Ishikawa (cell line): ENCODE results near the gene CFAP300.

Source experiments
- CEBPB ChIP-seq: IDR thresholded peaks from 2 replicates; pipeline ENCODE4 v1.6.1; 2012
- CREB1 ChIP-seq: IDR thresholded peaks from 2 replicates; pipeline ENCODE4 v1.6.1; 2012; ENCODE audit warnings: low read depth
- EGR1 ChIP-seq: IDR thresholded peaks from 2 replicates; pipeline ENCODE4 v1.6.1; 2012
- EP300 ChIP-seq: IDR thresholded peaks from 2 replicates; pipeline ENCODE4 v1.6.1; 2012; ENCODE audit warnings: borderline replicate concordance
- FOXM1 ChIP-seq: IDR thresholded peaks from 2 replicates; pipeline ENCODE4 v1.6.1; 2012; ENCODE audit warnings: low read depth, borderline replicate concordance
- NFIC ChIP-seq: IDR thresholded peaks from 2 replicates; pipeline ENCODE4 v1.6.1; 2012
- RAD21 ChIP-seq: IDR thresholded peaks from 2 replicates; pipeline ENCODE4 v1.6.1; 2012; ENCODE audit warnings: low read depth
- TAF1 ChIP-seq: IDR thresholded peaks from 2 replicates; pipeline ENCODE4 v1.6.1; 2012; ENCODE audit warnings: low read depth, mild to moderate bottlenecking
- TCF12 ChIP-seq: IDR thresholded peaks from 2 replicates; pipeline ENCODE4 v1.6.1; 2012; ENCODE audit warnings: low read depth
- TEAD4 ChIP-seq: IDR thresholded peaks from 2 replicates; pipeline ENCODE4 v1.6.1; 2012
- YY1 ChIP-seq: IDR thresholded peaks from 2 replicates; pipeline ENCODE4 v1.6.1; 2012; ENCODE audit warnings: low read depth
- ZBTB7A ChIP-seq: IDR thresholded peaks from 2 replicates; pipeline ENCODE4 v1.6.1; 2012; ENCODE audit warnings: low read depth
- TF ChIP-seq, protein P1 (sequence below): IDR thresholded peaks from 2 replicates; pipeline ENCODE4 v1.6.1; 2012
- TF ChIP-seq, protein P2 (sequence below): IDR thresholded peaks from 2 replicates; pipeline ENCODE4 v1.6.1; 2012; ENCODE audit warnings: low read depth, mild to moderate bottlenecking
- TF ChIP-seq, protein P3 (sequence below): IDR thresholded peaks from 2 replicates; pipeline ENCODE4 v1.6.1; 2012

Gene CFAP300

DNA sequence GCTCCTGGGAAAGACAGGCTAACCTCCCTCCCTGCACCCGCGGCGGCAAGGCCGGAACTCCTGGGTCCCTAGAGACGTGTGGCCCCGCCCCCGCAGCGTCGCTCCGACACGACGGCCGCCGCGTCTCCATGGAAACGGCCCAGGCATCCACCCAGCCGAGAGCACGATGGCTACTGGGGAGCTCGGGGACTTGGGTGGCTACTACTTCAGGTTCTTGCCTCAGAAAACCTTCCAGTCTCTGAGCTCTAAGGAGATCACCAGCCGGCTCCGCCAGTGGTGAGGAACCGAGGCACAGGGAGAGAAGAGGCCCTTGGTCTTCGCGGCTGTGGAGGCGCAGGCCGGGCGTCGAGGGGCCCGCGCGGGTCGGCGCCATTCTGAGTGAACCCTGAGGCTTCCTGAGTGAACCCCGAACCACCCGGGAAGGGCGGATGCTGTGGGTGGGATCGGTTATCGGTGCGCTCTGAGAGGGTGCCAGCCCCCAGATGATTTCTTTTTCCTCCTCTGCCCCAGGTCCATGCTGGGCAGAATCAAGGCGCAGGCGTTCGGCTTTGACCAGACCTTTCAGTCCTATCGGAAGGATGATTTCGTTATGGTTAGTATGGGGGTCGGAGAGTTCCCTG lies at the start of gene CFAP300:
TSS of gene CFAP300 (plus strand) at position 133 of the 620 bp plus-strand sequence. CDS start at position 167, 34 bp downstream.
- TF ChIP-seq TEAD4 (no peak), TCF12 (no peak), ZBTB7A (no peak), CREB1 (no peak; the same call in 1 of the 2 replicates), TAF1 (no peak), RAD21 (no peak), YY1 (0 out of 2 replicates have a peak, but pooled peaks have one; percentile 27), NFIC (no peak), CEBPB (no peak), EGR1 (peak; percentile 52; the same call in 1 of the 2 replicates)
- TF ChIP-seq, protein P1, sequence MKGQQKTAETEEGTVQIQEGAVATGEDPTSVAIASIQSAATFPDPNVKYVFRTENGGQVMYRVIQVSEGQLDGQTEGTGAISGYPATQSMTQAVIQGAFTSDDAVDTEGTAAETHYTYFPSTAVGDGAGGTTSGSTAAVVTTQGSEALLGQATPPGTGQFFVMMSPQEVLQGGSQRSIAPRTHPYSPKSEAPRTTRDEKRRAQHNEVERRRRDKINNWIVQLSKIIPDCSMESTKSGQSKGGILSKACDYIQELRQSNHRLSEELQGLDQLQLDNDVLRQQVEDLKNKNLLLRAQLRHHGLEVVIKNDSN: no peak
- TF ChIP-seq, protein P2, sequence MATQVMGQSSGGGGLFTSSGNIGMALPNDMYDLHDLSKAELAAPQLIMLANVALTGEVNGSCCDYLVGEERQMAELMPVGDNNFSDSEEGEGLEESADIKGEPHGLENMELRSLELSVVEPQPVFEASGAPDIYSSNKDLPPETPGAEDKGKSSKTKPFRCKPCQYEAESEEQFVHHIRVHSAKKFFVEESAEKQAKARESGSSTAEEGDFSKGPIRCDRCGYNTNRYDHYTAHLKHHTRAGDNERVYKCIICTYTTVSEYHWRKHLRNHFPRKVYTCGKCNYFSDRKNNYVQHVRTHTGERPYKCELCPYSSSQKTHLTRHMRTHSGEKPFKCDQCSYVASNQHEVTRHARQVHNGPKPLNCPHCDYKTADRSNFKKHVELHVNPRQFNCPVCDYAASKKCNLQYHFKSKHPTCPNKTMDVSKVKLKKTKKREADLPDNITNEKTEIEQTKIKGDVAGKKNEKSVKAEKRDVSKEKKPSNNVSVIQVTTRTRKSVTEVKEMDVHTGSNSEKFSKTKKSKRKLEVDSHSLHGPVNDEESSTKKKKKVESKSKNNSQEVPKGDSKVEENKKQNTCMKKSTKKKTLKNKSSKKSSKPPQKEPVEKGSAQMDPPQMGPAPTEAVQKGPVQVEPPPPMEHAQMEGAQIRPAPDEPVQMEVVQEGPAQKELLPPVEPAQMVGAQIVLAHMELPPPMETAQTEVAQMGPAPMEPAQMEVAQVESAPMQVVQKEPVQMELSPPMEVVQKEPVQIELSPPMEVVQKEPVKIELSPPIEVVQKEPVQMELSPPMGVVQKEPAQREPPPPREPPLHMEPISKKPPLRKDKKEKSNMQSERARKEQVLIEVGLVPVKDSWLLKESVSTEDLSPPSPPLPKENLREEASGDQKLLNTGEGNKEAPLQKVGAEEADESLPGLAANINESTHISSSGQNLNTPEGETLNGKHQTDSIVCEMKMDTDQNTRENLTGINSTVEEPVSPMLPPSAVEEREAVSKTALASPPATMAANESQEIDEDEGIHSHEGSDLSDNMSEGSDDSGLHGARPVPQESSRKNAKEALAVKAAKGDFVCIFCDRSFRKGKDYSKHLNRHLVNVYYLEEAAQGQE: no peak
- TF ChIP-seq, protein P3, sequence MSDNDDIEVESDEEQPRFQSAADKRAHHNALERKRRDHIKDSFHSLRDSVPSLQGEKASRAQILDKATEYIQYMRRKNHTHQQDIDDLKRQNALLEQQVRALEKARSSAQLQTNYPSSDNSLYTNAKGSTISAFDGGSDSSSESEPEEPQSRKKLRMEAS: peak; percentile 59

DNA sequence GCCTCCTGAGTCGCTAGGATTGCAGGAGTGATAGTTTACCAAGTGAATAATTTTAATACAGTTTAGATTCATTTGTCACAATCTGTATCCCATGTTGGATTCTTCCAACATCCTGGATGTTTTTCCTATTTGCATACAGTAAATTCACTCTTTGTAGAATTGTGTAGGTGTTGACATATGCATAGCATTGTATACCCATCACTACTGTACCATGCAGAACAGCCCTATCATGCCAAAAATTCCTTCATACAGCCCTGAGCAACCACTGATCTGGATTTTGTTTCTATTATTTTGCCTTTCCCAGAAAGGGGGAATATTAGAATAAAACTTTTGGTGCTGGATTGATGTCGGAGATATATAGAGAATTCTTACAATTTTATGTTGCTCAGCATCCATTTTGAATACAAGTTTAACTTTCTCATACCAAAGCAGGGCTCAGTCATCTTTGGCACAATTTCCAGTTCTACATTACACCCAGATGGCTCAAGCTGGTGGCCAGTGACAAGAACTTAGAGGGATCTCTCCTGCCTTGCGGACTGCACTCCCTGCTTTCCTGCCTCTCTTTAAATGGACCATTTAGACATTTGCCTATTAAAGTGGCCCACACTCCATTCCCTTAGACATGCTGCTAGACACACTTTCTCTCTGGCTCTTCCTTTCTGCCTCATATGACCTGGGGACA lies 45.4 kb upstream of the CFAP300 start:
- TF ChIP-seq, protein P2: no peak
- TF ChIP-seq FOXM1 (no peak), EP300 (no peak), YY1 (no peak), TCF12 (no peak), CREB1 (no peak), ZBTB7A (no peak), CEBPB (no peak), TEAD4 (no peak)
- TF ChIP-seq, protein P3: no peak
- TF ChIP-seq, protein P1: no peak

DNA sequence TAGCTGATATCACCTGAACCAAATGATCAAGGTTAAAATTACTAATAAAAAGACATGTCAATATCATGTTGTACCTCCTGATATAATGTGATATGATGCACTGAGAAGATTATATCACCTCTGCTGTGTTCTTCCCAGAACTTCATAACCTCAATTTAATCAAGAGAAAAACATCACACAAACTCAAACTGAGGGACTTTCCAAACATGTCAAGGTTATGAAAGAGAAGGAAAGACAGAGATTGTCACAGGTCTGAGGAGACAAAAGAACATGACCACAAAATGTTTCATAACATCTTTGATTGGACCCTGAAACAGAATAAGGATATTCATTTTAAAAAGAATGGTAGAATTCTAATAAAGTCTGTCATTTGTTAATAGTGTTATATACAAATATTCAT lies 43.0 kb upstream of the CFAP300 start:
- TF ChIP-seq, protein P1: no peak
- TF ChIP-seq EP300: no peak
- no peak for TF ChIP-seq YY1
- TF ChIP-seq, protein P2: no peak
- no peak for TF ChIP-seq EGR1
- TF ChIP-seq CREB1: no peak
- no peak for TF ChIP-seq ZBTB7A
- TF ChIP-seq TAF1: no peak
- no peak for TF ChIP-seq FOXM1
- TF ChIP-seq, protein P3: no peak
- no peak for TF ChIP-seq NFIC
- no peak for TF ChIP-seq RAD21
- no peak for TF ChIP-seq CEBPB
- no peak for TF ChIP-seq TEAD4
- no peak for TF ChIP-seq TCF12
